Activated gamma-delta T cell treated with anti-CD3 and anti-CD28 coated beads, Interleukin-2, amount 50 U/mL, for 16 hours (primary cell): Measurements from ENCODE around the gene TCEA2.

Source experiments
- DNase-seq: peaks from one replicate; pipeline ENCODE4 v3.0.0-alpha.2; 2020; ENCODE audit warnings: low read depth

Gene TCEA2

DNA sequence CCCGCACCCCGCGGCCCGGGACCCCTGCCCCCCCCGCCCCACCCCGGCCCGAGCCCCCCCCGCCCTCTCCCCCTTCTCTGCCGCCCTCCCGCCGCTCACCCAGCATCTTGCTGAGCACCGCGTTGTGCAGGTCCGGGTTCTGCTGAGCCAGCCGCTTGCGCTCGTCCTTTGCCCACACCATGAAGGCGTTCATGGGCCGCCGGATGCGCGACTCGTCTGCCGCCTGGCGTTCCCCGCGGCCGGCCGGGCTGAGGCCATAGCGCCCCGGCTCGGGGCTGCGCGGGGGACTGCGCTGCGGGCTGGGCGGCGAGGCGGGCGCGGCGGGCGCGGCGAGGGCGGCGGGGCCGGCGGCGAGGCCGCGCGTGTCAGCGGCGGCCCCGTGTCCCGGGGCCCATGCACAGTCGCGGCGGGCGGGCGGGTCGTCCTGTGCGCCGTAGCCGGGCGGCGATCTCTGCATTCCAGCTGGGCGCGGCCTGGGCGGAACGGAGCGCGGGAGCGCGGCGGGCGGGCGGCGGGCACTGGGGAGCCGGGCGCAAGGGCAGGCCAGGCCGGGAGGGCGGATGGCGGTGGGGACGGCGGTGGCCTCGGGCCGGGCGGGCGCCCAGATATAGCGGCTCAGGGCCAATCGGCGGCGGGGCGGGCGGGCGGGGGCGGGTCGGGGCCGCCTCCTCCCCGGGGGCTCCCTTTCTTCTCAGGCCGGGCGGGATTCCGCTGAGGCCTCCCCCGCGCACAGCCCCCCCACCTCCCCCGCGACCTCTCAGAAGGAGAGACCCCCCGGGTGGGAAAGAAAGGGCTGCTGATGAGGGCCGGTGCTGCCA lies 13.7 kb upstream of the TCEA2 start, which contains the start of gene SOX18:
Gene SOX18 (minus strand): TSS at position 580 of the 818 bp plus-strand sequence. CDS start 123 bp downstream, at position 457.
- DNase-seq: no peak

DNA sequence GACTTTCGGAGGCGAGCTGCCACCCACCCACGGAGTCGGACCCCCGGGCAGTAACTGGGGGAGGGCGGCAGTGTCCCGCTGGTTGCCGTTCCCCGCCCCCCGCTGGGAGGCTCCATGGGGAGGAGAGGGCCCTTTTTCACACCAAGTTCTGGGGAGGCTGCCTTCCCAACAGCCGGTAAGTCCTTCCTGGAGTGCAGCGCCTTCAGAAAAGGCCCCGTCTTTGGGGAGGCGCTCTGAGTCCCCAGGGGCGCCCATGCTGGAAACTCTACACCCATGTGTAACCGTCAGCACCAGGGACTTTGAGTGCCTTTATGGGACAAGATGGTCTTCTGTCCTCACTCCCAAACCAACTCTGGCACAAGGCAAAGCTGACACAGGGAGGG lies 13.1 kb upstream of the TCEA2 start:
- DNase-seq: no peak

DNA sequence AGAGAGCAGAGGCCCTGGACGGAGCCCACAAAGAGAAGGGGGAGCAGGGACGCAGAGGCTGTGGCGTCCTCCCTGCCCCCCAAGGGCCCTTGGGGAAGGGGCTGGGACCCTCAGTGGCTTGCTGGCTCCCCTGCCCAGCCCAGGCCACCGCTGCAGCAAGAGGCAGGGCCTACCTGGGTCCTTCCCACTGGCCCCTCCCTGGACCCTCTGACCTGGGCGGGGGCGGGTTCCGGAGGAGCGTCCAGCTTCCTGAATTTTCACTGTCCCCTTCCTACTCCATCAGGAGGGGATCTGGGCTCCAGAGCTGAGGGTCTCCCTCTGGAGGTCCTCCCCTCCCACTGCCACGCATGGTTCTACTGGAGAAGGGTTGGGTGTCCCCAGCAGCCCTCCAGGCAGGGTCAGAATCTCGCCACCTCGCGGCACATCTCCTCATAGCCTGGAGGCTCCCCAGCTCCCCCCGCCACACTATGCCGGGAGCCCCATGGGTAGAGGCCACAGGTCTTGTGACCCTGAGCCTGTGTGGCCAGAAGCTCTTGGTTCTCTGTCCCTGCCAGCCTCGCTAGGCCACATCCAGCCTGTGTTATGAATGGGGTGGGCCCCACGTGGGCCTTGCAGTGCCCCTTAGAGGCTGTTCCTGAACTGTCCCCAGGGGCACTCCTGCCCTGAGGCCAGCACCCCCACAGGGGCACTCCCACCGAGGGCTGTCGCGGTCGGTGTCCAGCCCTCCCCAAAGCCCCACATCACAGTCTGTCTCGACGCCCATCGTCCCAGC lies 12.6 kb upstream of the TCEA2 start:
- DNase-seq: no peak

DNA sequence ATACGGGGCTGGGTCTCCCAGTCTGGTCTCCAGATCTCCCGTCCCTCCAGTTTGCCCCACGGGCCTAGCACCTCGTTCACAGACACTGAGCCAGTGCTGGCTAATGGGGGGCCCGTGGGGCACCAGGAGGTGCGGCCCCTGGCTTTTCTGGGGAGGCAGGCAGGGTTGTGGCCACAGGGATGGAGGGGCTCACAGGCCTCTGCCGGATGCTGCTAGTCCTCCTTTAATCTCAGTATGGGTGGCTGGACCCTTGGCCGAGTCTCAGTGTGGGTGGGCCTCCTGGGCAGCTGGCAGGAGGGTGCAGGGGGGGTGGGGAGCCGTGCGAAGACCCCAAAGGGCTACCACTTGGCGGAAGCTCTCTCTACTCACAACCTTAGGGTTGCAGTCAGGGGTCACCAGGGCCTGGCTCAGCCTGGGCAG lies 12.0 kb upstream of the TCEA2 start:
- DNase-seq: no peak

DNA sequence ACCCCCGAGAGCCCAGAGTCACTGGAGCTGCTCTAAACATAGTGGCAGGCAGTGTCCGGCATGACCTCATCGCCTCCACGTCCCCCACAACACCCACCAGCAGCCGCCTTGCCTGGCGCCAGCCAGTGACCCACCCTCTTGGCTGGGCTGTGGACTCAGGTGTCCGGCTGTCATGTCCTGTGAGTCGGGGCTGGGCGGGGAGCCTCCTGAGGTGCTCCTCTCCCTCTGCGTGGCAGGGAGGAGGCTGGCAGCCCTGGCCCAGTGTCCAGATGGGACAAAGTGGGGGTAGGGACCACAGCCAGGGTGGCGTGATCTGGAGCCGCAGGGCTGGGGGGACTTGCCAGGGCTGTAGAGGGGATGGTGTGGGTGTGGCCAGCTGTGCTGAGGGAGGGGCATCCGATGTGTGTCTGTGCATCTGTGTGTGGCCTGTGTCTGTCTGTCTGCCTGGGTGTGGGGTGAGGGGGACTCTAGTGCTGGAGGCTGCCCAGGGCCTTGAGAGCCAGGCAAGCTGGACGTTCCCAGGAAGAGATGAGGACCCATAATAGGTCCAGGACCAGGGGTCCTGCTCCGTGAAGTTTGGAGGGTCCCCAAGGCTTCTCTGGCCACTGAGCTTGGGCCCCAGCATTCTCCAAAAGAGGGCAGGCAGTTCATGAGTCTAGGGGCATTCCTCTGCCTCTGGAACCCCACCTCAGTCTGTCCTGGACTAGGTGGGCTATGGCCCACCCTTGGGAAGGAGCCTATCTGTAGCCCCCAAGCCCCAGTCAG lies 11.3 kb upstream of the TCEA2 start:
- no peak for DNase-seq

DNA sequence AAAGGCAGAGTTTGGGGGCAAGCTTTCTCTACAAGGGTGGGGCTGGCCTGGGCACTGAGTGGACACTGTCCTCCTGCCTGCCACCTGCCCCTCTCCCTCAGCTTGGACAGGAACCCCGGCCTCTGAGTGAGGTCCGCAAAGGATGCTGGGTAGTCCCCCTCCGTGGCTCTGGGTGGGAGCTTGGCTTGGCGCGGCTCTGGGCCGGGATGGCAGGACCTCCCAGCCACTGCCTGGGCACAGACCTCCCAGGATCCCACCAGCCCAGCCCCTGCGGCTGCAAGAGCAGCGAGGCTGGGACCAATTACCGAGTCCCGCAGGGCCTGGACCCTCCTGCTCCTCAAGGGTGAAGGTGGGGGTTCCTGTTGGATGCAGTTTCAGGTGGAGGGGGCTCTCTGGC lies 10.7 kb upstream of the TCEA2 start:
- DNase-seq: no peak

DNA sequence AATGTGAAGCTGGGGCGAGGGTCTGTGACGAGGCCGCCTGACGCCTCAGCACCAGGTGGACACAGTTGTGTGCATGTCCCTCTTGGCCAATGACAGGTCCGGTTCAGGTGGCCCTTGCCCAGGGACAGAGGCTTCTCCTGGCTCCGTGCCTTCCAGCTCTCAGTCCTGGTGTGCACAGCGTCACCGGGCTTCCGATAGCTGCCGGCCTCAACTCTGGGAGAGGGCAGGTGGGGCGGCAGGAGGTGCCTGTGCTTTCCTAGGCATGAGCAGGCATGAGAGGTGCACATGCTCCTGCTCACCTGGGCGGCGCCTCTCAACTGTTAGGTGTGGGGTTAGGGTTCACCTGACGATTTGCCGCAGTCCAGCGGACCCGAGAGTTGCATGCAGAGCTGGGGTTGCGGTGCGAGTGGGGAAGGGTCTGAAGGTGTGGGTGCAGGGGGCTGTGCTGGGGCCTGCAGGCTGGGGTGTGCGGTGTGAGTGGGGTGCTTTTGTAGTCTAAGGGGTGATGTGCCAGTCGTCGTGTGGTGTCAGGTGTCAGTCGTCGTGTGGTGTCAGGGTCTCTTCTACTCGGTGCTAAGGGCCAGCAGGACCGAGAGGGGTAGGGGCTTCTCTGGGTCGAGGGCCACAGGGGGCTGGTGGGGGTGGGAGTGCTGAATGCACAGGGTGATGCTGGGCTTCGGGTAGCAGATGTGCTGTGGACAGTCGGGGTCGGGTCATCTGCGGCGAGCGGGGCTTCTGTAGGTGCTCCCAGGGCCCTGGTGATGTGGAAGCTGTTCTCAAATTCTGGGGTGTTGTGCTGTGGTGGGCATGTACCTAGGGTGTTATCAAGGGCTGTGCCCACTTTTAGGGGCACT lies 9.8 kb upstream of the TCEA2 start:
- no peak for DNase-seq

DNA sequence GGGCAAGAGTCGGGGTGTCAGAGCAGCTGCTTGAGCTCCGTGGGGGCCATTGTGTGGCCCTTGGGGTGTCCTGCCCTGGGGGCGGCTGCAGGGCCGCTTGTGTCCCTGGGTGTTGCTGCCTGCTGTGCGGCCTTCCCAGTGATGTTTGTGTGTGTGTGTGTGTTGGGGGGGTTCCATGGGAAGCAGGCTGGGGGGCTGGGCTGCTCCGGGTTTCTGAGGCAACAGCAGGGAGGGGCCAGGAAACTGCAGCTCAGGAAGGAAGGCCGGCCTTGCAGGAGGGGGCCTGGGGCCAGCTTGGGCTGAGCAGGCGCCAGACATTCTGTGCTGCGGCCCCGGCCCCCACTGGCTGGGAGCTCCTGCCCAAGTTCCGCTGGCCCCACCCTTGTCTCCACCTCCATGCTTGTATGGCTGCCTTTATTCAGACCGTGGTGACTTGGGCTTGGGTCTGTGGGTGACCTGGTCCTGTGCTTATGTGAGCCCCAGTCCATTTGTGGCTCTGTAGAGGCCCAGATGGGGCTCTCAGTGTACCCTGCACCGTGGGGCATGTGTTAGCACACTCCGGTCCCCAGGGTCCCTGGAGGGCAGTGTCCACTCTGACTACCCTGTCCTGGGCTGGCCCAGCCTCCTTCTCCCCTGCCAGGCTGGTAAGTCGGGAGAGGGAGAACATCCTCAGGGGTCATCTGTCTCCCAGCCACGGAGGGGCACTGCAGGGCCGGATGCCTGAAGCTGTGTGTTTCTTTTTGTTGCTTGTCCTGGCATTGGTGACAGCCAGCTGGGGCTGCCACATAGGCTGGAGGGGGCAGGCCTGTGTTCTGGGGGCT lies 8.9 kb upstream of the TCEA2 start:
- no peak for DNase-seq

DNA sequence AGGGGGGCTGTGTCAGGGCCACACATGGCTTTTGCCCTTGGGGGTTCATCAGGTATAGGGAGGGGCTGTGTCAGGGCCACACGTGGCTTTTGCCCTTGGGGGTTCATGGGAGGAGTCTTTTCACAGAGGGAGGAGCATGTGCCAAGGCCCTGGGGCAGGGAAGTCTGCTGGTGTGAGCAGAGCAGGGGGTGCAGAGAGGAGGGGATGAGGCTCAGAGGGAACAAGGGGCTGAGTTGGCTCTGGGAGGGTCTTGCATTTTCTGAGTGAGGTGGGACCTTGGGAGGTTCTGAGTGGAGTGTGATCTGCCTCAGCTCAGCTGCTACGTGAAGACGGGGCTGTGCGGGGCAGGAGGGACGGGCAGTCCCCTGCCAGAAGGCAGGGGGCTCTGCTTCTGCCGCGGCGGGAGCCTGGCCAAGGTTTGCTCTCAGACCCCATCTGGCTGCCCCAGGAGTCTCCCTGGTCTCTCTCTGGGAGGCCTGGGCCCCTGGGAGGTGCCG lies 7.6 kb upstream of the TCEA2 start:
- no peak for DNase-seq

DNA sequence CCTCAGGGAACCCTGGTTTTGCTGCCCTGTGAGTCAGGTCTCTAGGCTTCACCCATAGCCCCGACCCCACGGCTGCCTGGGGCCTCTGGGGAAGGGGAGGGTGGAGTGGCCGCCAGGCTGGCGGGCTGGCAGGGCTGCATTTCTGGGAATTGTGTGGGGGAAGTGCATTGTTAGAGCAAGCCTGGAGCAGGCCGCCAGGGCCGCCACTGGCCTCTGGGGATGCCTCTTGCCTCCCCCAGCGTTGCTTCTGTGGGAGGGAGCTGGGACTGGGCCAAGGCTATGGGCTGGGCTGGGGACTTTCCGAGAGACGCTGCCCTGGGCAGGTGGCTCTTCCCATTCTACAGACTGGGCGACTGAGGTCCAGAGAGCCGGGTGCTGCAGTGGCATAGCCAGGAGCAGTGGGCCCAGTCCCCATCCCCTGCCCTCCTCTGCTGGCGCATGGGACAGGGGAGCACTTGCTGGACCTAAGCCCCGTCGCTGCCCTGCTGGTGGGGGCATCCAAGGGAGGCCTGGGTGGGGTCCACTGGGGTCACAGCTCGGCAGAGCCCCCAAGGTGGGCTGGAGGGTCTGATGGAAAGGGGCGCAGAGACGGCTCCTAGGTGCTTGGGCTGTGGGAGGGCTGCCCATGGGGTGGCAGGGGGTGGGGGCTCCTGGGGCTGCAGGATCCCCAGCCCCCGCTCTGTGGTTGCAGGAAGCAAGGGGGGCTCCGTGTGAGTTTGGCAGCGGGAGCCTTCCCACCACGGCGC lies 6.9 kb upstream of the TCEA2 start:
- no peak for DNase-seq

DNA sequence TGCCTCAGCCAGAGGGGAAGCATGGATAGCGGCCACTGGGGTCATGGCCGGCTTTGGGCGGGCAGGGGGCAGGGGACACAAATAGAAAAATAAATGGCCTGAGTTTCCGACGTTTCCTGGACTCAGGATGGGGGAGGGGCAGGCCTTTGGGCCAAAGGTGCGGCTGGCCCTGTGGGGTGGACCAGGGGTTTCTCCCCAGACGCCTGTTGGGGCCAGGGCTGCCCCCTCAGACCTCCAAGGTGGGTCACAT lies 6.4 kb upstream of the TCEA2 start:
- no peak for DNase-seq

DNA sequence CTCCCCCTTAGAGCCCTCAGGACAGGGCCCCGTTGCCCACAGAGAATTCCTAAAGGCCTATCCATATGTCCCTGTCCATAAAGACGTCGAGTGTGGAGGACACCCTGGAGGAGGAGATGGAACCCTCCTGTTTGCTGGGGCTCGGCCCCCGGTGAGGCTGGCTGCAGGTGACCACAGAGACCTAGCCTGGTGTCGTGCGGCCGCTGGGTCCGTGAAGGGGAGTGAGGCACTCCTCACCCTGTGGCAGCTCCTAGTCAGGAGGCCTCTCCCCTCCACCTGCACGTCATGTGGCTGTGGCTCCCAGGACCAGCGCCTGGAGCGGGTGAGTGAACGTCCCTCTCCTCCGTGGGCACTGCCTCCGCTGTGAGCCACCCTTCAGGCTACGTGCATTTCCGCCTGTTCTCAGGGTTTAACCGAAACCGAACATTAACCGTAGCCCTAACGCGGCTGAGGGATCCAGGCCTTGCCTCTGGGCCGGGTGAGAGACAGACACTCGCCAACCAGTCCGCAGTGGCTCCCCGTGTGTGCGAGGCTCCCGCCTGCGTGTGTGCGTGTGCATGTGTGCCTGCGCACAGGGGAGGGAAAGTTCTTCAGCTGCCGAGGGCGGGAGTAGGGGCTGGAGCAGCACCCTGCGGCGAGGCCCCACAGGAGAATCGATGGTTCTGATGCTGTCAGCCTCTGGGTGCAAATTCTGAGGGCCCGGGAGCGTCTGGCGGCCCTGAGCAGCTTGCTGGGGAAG lies 5.9 kb upstream of the TCEA2 start:
- DNase-seq: no peak

DNA sequence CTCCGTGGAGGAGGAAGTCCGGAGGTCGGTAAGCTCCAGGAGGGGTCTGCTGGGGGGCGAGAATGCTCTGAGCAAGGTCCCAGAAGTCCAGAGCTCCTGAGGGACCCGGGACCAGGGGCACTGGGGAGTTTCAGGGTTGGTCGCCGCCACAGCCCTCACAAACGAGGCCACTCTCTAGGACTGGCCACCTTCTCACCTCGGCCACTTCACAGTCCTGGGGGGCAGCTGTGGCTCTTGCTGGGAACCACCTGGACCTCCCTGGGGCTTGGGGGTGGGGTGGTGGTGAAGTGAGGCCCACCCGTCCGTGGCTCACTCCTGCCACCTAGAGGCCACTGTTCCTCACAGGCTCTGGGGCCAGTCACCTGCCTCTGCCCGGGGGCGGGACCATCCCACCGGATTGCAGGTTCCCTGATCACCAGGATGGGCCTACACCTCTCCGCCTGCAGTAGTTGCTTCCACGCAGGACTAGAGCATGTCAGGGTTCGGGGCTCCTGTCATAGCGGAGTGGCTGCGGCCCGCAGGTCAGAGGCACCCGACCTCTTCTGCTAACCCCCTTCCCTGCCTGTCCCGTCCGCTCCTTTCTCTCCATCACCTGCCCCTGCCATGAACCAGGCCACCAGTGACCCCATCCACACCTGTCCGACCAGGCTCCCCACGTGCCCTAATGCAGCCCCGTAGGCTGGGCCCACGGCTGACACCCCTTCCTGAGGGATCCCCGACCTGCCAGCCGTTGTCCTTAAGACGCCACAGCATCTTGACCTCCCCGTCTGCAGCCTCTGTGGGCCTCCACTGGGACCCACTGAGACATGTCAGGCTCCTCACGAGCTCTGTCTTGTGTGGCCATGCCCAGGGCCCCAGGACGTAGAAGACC lies 5.1 kb upstream of the TCEA2 start:
- DNase-seq: peak; percentile 70

DNA sequence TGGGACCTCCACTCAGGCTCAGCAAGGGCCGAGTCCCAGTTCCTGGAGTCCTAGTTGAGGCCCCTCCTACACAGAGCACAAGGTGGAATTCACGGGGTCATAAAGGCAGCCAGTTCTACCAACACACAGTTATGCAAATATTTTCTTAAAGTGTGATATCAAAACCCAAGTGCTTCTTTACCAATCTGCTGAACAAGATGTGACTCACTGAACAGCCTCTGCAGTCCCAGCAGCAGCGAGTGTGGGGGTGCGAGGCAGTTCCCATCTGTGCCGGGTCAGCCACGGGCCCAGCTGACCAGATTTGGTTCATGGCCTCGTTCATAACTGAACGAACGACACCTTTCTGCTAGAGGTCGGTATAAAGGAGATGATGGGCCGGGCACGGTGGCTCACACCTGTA lies 4.5 kb upstream of the TCEA2 start:
- DNase-seq: no peak

DNA sequence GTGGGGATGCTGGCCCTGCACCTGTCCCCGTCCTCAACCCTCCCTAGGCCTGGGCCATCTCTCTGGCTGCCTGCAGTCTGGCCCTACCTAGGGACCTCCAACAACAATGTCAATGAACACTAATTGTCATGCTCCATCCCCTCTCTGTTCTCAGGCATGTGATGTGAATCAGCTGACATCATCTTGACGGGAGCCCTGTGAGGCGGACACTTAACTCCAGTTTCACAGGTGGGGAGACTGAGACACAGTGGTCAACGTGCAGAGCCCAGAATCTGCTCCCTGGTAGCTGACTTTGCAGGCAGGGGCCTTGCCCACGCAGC lies 762 bp upstream of the TCEA2 start:
- DNase-seq: no peak

DNA sequence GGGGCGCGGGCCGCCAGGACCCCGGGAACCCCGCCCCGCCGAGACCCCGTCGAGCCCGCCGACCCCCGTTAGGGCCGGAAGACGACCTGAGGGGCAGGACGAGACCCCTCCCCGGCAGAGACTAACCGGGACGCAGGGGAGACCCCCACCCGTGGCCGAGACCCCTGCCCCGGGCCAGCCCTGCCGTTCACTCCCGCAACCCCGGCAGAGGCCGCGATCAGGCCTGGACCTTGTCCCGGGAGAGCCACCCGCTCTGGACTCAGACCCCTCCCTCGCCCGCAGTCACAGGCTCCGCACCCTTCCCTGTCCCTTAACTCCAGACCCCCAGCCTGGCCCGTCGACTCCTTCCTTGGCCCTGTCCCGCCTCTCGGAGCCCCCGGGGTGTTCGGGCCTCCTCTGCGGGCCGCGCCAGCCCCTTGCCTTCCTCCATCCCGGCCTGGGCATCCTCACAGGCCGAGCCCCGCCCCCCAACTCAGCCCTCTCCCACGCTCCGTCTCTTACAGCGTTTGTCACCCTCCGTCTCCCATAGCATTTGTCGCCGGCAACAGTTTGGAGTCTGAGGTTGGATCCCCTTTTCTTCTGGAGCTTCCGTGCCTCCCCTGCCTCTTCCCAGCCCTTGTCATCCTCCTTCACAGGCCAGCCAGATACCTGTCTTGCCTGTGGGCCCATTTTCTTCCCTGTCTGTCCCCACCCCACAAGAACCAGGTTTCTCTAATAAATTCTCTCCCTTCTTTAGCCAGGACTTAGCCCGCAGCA lies 569 bp downstream of the TCEA2 start:
- DNase-seq: no peak

DNA sequence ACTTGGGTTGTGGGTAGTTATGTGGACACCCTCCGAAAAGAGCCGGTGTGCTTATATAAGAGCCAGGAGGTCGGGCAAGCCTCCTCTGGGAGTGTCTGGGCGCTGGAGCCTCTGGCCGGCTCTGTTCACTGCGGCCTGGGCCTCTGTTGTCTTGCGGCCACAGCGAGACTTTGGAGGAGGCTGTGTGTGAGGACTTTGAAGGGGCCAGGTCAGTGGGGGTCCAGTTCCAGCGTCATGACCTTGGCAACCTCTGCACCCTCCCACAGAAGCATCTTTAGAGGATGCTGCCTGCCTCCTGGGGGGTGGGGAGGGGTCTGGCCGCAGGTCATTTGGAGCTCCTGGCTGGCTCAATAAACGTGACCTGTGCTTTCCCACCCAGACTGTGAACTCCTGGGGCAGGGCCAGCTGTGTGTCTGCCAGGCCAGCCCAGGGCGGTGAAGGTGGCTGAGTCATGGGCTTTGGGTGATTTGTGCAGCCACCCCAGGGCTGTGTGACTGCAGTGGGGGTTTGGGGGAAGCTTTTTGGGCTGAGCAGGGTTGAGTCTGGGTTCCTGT lies 1.2 kb downstream of the TCEA2 start:
- no peak for DNase-seq
